ENCODE results near the gene FNDC5. TPM values are rescaled to one million over a fixed set of nuclear protein-coding genes. Genes with fewer than 3 reads are reported as not detected.

FNDC5 gene
- total and polyA plus RNA-seq, 2 of the 13 experiments (the other 11 are each of a cell fraction or from before 2014, with no cell fraction given), result 1.4 to 3.1 TPM

DNA sequence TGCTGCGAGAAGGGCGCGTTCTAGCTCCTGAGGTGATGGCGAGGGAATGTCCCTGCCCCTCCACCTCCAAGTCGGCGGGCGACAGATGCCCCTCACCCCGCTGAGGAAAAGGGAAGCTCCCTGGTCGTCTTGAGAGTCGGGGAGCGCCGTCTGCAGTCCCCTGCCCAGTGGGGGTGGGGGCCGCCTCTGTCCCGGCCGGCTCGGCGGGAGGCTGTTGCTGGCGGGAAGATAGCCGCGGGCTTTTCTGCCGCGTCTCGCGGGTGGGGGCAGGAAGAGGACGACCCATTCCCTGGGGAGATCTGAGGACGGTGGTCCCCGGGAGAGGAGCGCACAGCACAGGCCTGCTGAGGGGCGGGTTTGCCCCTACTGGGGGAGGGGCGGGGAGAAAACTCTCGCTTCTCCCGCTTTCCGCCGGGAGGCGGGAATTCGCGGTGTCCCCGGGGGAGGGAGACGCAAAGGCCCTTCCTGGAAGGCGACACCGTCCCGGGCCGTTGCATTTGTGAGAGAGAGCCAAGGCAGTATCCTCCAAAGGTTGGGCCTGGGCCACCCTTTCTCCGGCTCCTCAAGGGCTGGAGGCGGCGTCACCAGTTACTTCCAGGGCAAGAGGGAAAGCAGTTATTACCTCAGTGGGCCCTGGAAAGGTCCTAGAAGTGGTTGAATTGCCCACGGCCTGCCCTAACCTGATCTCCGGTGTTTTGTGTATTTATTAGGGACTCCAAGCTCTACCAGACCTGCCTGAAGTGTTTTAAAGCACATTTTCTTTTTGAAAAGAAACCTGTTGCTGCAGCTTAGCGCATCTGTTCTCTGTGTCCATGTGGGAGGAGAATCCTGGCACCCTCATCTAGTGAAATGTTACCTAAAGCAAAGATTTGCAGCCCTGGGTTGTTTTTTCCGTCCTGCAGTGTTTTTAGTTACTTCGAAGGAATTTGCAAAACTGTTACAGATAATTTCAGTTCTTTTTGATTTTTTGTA, 52.6 kb downstream of the FNDC5 start (continued):
- no peak; the same call in 1 of the 2 replicates for TF ChIP-seq MXD4 (CRISPR knock-in tag; IDR thresholded peaks at IDR 0.05)
- TF ChIP-seq ZNF136 (CRISPR knock-in tag; IDR thresholded peaks at IDR 0.05; ENCODE audit: low read depth), result no peak
- TF ChIP-seq, protein P1, sequence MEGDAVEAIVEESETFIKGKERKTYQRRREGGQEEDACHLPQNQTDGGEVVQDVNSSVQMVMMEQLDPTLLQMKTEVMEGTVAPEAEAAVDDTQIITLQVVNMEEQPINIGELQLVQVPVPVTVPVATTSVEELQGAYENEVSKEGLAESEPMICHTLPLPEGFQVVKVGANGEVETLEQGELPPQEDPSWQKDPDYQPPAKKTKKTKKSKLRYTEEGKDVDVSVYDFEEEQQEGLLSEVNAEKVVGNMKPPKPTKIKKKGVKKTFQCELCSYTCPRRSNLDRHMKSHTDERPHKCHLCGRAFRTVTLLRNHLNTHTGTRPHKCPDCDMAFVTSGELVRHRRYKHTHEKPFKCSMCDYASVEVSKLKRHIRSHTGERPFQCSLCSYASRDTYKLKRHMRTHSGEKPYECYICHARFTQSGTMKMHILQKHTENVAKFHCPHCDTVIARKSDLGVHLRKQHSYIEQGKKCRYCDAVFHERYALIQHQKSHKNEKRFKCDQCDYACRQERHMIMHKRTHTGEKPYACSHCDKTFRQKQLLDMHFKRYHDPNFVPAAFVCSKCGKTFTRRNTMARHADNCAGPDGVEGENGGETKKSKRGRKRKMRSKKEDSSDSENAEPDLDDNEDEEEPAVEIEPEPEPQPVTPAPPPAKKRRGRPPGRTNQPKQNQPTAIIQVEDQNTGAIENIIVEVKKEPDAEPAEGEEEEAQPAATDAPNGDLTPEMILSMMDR (CRISPR knock-in tag; IDR thresholded peaks at IDR 0.05), result peak; percentile 26; the same call in 1 of the 2 replicates
- TF ChIP-seq NCOA5 (CRISPR knock-in tag; IDR thresholded peaks at IDR 0.05), result no peak
- no peak for TF ChIP-seq ZNF788 (CRISPR knock-in tag; IDR thresholded peaks at IDR 0.05; ENCODE audit: borderline replicate concordance)
- peak; percentile 81 for TF ChIP-seq AGO2 (optimal IDR thresholded peaks at IDR 0.05; ENCODE audit: low read depth, low read length)
- no peak for TF ChIP-seq ATF7-NPFF (CRISPR knock-in tag; IDR thresholded peaks at IDR 0.05; ENCODE audit: low read depth)
- no peak for TF ChIP-seq MYC (CRISPR knock-in tag; IDR thresholded peaks at IDR 0.05; ENCODE audit: borderline replicate concordance)
- TF ChIP-seq SP1 (IDR thresholded peaks at IDR 0.05), result no peak
- TF ChIP-seq SP1 (CRISPR knock-in tag; IDR thresholded peaks at IDR 0.05), result 0 out of 2 replicates have a peak, but pooled peaks have one; percentile 4
- TF ChIP-seq, protein P2, sequence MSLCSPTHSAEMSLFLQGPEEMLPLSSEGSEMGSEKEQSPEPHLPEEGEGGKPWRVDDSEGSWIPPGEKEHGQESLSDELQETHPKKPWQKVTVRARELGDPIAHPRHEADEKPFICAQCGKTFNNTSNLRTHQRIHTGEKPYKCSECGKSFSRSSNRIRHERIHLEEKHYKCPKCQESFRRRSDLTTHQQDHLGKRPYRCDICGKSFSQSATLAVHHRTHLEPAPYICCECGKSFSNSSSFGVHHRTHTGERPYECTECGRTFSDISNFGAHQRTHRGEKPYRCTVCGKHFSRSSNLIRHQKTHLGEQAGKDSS (CRISPR knock-in tag; IDR thresholded peaks at IDR 0.05; ENCODE audit: borderline replicate concordance, low read depth), result no peak; the same call in 1 of the 2 replicates
- peak; percentile 64; the same call in 1 of the 2 replicates for TF ChIP-seq ZBTB8A (CRISPR knock-in tag; IDR thresholded peaks at IDR 0.05; ENCODE audit: borderline replicate concordance, low read depth)
- TF ChIP-seq, protein P3, sequence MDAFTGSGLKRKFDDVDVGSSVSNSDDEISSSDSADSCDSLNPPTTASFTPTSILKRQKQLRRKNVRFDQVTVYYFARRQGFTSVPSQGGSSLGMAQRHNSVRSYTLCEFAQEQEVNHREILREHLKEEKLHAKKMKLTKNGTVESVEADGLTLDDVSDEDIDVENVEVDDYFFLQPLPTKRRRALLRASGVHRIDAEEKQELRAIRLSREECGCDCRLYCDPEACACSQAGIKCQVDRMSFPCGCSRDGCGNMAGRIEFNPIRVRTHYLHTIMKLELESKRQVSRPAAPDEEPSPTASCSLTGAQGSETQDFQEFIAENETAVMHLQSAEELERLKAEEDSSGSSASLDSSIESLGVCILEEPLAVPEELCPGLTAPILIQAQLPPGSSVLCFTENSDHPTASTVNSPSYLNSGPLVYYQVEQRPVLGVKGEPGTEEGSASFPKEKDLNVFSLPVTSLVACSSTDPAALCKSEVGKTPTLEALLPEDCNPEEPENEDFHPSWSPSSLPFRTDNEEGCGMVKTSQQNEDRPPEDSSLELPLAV (CRISPR knock-in tag; conservative IDR thresholded peaks at IDR 0.05; ENCODE audit: low read depth), result no peak
- TF ChIP-seq, protein P4, sequence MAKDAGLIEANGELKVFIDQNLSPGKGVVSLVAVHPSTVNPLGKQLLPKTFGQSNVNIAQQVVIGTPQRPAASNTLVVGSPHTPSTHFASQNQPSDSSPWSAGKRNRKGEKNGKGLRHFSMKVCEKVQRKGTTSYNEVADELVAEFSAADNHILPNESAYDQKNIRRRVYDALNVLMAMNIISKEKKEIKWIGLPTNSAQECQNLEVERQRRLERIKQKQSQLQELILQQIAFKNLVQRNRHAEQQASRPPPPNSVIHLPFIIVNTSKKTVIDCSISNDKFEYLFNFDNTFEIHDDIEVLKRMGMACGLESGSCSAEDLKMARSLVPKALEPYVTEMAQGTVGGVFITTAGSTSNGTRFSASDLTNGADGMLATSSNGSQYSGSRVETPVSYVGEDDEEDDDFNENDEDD (CRISPR knock-in tag; IDR thresholded peaks at IDR 0.05; ENCODE audit: borderline replicate concordance), result peak; percentile 78; the same call in 1 of the 2 replicates
- no peak for TF ChIP-seq ZNF354B (CRISPR knock-in tag; IDR thresholded peaks at IDR 0.05)
- TF ChIP-seq, protein P5, sequence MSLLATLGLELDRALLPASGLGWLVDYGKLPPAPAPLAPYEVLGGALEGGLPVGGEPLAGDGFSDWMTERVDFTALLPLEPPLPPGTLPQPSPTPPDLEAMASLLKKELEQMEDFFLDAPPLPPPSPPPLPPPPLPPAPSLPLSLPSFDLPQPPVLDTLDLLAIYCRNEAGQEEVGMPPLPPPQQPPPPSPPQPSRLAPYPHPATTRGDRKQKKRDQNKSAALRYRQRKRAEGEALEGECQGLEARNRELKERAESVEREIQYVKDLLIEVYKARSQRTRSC (CRISPR knock-in tag; IDR thresholded peaks at IDR 0.05; ENCODE audit: low read depth), result no peak
